ENCODE measurements around the gene DIDO1. TPM values are rescaled to one million over a fixed set of nuclear protein-coding genes. Genes with fewer than 3 reads are reported as not detected.
A peak's percentile ranks its signal among the peaks of the same experiment; 100 is the strongest.

Gene DIDO1
- total and polyA plus RNA-seq, 2 of the 13 experiments (the other 11 are each of a cell fraction or from before 2014, with no cell fraction given) = 75.0 to 75.1 TPM

DNA sequence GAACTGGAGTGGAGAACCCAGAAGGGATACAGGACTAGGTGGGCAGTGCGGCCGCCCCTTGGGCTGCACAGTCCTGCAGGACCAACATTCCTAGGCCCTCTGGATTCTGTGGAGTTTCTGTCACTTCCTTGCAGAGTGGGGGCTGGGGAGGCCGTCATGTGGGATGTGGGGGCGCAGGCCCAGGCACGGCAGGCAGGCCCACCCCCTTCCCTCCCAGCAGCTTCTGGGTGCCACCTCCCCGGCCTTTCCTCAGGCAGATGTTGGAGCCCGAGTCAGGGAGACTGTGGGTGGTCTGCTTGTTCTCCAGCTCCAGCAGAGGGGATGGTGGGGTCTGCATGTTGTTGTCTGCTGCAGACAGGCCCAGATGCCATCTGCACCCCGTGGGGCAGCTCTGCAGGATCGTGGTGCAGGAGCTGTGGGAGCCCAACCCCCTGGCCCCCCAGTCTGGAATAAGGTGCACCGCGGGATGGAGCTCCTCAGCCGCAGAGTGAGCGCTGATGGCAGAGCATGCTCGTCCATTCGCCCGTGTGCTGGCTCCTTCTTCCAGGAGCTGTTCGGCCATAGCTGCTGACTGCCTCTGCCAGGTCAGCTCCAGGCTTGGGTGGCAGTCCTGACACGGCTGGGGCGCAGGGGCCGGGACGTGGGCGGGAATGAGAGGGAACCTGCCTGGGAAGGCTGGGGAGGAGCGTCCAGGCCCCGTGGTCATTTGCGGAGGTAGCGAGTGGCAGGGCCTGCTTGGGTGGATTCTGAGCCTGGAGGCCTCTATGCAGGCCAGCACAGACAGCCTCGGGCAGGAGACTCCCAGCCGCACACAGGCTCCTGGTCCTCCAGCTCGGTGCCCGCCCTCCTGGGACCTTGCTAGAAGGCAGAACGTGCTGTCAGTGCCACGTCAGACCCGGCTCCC lies 44.3 kb upstream of the DIDO1 start (continued):
- TF ChIP-seq, protein P1, sequence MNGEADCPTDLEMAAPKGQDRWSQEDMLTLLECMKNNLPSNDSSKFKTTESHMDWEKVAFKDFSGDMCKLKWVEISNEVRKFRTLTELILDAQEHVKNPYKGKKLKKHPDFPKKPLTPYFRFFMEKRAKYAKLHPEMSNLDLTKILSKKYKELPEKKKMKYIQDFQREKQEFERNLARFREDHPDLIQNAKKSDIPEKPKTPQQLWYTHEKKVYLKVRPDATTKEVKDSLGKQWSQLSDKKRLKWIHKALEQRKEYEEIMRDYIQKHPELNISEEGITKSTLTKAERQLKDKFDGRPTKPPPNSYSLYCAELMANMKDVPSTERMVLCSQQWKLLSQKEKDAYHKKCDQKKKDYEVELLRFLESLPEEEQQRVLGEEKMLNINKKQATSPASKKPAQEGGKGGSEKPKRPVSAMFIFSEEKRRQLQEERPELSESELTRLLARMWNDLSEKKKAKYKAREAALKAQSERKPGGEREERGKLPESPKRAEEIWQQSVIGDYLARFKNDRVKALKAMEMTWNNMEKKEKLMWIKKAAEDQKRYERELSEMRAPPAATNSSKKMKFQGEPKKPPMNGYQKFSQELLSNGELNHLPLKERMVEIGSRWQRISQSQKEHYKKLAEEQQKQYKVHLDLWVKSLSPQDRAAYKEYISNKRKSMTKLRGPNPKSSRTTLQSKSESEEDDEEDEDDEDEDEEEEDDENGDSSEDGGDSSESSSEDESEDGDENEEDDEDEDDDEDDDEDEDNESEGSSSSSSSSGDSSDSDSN (CRISPR knock-in tag; IDR thresholded peaks at IDR 0.05) = peak; percentile 79; the same call in 1 of the 2 replicates
- TF ChIP-seq PHF8 (CRISPR knock-in tag; IDR thresholded peaks at IDR 0.05) (peak; percentile 52), ZNF768 (CRISPR knock-in tag; IDR thresholded peaks at IDR 0.05) (peak; percentile 43; the same call in 1 of the 2 replicates), ZNF451 (CRISPR knock-in tag; IDR thresholded peaks at IDR 0.05) (0 out of 2 replicates have a peak, but pooled peaks have one; percentile 19), GABPA (IDR thresholded peaks at IDR 0.05; ENCODE audit: low read depth, low read length) (no peak), GABPA (CRISPR knock-in tag; IDR thresholded peaks at IDR 0.05; ENCODE audit: low read depth) (no peak), ZNF605 (CRISPR knock-in tag; IDR thresholded peaks at IDR 0.05) (peak; percentile 52; the same call in 1 of the 2 replicates), HOXA3 (CRISPR knock-in tag; IDR thresholded peaks at IDR 0.05) (peak; percentile 1; the same call in 1 of the 2 replicates), BRD4 (CRISPR knock-in tag; IDR thresholded peaks at IDR 0.05) (peak; percentile 43; the same call in 1 of the 2 replicates)
- TF ChIP-seq, protein P2, sequence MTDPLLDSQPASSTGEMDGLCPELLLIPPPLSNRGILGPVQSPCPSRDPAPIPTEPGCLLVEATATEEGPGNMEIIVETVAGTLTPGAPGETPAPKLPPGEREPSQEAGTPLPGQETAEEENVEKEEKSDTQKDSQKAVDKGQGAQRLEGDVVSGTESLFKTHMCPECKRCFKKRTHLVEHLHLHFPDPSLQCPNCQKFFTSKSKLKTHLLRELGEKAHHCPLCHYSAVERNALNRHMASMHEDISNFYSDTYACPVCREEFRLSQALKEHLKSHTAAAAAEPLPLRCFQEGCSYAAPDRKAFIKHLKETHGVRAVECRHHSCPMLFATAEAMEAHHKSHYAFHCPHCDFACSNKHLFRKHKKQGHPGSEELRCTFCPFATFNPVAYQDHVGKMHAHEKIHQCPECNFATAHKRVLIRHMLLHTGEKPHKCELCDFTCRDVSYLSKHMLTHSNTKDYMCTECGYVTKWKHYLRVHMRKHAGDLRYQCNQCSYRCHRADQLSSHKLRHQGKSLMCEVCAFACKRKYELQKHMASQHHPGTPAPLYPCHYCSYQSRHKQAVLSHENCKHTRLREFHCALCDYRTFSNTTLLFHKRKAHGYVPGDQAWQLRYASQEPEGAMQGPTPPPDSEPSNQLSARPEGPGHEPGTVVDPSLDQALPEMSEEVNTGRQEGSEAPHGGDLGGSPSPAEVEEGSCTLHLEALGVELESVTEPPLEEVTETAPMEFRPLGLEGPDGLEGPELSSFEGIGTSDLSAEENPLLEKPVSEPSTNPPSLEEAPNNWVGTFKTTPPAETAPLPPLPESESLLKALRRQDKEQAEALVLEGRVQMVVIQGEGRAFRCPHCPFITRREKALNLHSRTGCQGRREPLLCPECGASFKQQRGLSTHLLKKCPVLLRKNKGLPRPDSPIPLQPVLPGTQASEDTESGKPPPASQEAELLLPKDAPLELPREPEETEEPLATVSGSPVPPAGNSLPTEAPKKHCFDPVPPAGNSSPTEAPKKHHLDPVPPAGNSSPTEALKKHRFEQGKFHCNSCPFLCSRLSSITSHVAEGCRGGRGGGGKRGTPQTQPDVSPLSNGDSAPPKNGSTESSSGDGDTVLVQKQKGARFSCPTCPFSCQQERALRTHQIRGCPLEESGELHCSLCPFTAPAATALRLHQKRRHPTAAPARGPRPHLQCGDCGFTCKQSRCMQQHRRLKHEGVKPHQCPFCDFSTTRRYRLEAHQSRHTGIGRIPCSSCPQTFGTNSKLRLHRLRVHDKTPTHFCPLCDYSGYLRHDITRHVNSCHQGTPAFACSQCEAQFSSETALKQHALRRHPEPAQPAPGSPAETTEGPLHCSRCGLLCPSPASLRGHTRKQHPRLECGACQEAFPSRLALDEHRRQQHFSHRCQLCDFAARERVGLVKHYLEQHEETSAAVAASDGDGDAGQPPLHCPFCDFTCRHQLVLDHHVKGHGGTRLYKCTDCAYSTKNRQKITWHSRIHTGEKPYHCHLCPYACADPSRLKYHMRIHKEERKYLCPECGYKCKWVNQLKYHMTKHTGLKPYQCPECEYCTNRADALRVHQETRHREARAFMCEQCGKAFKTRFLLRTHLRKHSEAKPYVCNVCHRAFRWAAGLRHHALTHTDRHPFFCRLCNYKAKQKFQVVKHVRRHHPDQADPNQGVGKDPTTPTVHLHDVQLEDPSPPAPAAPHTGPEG (CRISPR knock-in tag; IDR thresholded peaks at IDR 0.05) = no peak
- TF ChIP-seq, protein P3, sequence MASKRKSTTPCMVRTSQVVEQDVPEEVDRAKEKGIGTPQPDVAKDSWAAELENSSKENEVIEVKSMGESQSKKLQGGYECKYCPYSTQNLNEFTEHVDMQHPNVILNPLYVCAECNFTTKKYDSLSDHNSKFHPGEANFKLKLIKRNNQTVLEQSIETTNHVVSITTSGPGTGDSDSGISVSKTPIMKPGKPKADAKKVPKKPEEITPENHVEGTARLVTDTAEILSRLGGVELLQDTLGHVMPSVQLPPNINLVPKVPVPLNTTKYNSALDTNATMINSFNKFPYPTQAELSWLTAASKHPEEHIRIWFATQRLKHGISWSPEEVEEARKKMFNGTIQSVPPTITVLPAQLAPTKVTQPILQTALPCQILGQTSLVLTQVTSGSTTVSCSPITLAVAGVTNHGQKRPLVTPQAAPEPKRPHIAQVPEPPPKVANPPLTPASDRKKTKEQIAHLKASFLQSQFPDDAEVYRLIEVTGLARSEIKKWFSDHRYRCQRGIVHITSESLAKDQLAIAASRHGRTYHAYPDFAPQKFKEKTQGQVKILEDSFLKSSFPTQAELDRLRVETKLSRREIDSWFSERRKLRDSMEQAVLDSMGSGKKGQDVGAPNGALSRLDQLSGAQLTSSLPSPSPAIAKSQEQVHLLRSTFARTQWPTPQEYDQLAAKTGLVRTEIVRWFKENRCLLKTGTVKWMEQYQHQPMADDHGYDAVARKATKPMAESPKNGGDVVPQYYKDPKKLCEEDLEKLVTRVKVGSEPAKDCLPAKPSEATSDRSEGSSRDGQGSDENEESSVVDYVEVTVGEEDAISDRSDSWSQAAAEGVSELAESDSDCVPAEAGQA (IDR thresholded peaks at IDR 0.05; ENCODE audit: low read depth) = 0 out of 2 replicates have a peak, but pooled peaks have one; percentile 15
- TF ChIP-seq, protein P3 (CRISPR knock-in tag; IDR thresholded peaks at IDR 0.05; ENCODE audit: borderline replicate concordance) = no peak
- TF ChIP-seq, protein P4, sequence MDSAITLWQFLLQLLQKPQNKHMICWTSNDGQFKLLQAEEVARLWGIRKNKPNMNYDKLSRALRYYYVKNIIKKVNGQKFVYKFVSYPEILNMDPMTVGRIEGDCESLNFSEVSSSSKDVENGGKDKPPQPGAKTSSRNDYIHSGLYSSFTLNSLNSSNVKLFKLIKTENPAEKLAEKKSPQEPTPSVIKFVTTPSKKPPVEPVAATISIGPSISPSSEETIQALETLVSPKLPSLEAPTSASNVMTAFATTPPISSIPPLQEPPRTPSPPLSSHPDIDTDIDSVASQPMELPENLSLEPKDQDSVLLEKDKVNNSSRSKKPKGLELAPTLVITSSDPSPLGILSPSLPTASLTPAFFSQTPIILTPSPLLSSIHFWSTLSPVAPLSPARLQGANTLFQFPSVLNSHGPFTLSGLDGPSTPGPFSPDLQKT (CRISPR knock-in tag; IDR thresholded peaks at IDR 0.05; ENCODE audit: borderline replicate concordance) = no peak

Measured in HepG2 (cell line).